ENCODE measurements around the gene ERGIC3. TPM values are rescaled to one million over a fixed set of nuclear protein-coding genes. Genes with fewer than 3 reads are reported as not detected.
"Not testable (repeated sequence)": the region's sequence is repeated elsewhere in the genome, so short reads cannot be mapped to it uniquely, and the experiment has no call there.

Gene ERGIC3
- total RNA-seq, 4 donors from 2014 or later: 124 to 310 (median 195) TPM

DNA sequence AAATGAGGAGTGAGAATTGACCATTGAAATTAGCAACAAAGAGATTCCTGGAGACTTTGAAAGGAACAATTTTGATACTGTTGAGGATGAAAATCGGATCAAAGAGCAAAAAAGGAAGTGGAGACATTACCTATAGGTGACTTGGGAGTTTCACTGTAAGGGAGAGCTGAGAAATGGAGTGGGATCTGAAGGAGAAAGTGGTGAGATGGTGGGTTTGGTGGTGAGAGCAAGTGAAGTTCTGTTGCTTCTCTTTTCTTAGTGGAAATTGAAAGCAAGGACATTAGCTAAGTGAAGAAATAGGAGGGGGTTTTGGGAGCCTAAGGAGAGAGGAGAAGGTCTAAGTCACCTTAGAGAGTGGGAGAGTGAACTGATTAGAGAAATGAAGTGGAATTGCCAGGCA is 4.2 kb downstream of the ERGIC3 start:
- Histone ChIP-seq H3K4me3 (no peak overlapping the region), H3K27ac (no peak overlapping the region), H3K9me3 (no peaks in the 10 kb centered on the region), H3K36me3 (no peaks in the 10 kb centered on the region), H3K27me3 (no peaks in the 10 kb centered on the region), H3K4me1 (peaks cover 0 to 3% of the 10 kb centered on the region in 2 donors)
- TF ChIP-seq, protein P1, sequence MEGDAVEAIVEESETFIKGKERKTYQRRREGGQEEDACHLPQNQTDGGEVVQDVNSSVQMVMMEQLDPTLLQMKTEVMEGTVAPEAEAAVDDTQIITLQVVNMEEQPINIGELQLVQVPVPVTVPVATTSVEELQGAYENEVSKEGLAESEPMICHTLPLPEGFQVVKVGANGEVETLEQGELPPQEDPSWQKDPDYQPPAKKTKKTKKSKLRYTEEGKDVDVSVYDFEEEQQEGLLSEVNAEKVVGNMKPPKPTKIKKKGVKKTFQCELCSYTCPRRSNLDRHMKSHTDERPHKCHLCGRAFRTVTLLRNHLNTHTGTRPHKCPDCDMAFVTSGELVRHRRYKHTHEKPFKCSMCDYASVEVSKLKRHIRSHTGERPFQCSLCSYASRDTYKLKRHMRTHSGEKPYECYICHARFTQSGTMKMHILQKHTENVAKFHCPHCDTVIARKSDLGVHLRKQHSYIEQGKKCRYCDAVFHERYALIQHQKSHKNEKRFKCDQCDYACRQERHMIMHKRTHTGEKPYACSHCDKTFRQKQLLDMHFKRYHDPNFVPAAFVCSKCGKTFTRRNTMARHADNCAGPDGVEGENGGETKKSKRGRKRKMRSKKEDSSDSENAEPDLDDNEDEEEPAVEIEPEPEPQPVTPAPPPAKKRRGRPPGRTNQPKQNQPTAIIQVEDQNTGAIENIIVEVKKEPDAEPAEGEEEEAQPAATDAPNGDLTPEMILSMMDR (IDR thresholded peaks at IDR 0.05): no peak
- no peak for TF ChIP-seq POLR2A (IDR thresholded peaks at IDR 0.05)
- intact Hi-C loops (cut with DNase I; ENCODE audit: low total_unique reads): no loop called here
- DNase-seq: no peak

DNA sequence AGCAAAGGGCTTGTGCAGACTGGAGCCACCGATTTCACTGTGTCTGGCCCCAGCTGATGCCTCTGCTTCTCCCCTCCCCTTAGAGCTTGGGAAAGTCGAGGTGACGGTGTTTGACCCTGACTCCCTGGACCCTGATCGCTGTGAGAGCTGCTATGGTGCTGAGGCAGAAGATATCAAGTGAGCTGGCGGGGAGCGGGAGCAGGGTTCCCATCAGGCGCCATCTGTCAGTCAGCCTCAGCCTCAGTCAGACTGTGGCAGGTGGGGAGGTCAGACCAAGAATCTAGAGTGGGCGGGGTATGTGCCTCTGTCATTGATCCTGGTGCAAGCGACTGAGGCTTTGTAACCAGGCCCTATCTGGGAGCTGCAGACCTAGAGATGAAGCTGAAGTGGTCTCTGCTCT is 5.5 kb downstream of the ERGIC3 start:
- TF ChIP-seq, protein P1 (IDR thresholded peaks at IDR 0.05): no peak
- no peak for TF ChIP-seq POLR2A (IDR thresholded peaks at IDR 0.05)
- Histone ChIP-seq H3K9me3 (no peaks in the 10 kb centered on the region), H3K4me1 (peaks cover 0 to 3% of the 10 kb centered on the region in 2 donors), H3K36me3 (no peaks in the 10 kb centered on the region), H3K4me3 (no peak overlapping the region), H3K27ac (no peak overlapping the region), H3K27me3 (no peaks in the 10 kb centered on the region)
- no peak for DNase-seq
- intact Hi-C loops (cut with DNase I; ENCODE audit: low total_unique reads): no loop called here

- TF ChIP-seq, protein P1 (IDR thresholded peaks at IDR 0.05): no peak
- TF ChIP-seq POLR2A (IDR thresholded peaks at IDR 0.05): no peak
- Histone ChIP-seq H3K4me3 (no peak overlapping the region), H3K27me3 (no peaks in the 10 kb centered on the region), H3K27ac (no peak overlapping the region), H3K9me3 (no peaks in the 10 kb centered on the region), H3K36me3 (no peaks in the 10 kb centered on the region), H3K4me1 (no peaks in the 10 kb centered on the region)
- no peak for DNase-seq
- intact Hi-C loops (cut with DNase I; ENCODE audit: low total_unique reads): no loop called here
Measured at GRCh38 chr20:35551503-35551902, 9.6 kb downstream of the ERGIC3 start.

DNA sequence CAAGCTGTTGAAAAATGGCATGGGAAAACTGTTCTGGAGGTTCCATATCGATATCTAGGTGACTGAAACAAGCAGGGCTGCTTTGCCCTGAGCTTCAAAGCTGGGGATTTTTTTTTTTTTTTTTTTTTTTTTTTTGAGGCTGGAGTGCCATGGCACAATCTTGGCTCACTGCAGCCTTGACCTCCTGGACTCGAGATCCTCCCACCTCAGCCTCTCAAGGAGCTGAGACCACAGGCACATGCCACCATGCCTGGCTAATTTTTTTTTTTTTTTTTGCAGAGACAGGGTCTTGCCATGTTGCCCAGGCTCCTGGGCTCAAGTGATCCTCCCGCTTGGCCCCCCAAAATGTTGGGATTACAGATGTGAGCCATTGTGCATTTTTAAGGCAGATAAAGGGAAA is 11.0 kb downstream of the ERGIC3 start:
- no peaks in the 10 kb centered on the region for H3K4me1 ChIP-seq
- no peak overlapping the region for H3K27ac ChIP-seq
- H3K36me3 ChIP-seq: no peaks in the 10 kb centered on the region
- H3K9me3 ChIP-seq: no peaks in the 10 kb centered on the region
- no peak overlapping the region for H3K4me3 ChIP-seq
- TF ChIP-seq, protein P1 (IDR thresholded peaks at IDR 0.05): no peak
- no peak for TF ChIP-seq POLR2A (IDR thresholded peaks at IDR 0.05)
- intact Hi-C loops (cut with DNase I; ENCODE audit: low total_unique reads): no loop called here
- DNase-seq: no peak
- H3K27me3 ChIP-seq: no peaks in the 10 kb centered on the region

DNA sequence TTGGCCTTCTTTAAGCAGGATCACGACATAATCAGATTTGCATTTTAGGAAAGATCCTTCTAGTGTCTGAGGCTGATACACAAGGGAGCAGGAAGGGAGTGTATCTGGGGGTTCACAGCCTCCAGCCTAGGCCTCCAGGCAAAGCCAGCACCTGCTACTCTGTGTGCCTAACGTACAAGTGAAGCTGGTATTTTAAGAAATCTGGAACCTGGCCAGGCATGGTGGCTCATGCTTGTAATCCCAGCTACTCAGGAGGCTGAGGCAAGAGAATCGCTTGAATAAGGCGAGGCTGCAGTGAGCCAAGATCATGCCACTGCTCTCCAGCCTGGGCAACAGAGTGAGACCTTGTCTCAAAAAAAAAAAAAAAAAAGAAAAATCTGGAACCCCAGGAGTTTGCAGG is 13.6 kb downstream of the ERGIC3 start:
- H3K36me3 ChIP-seq; H3K4me3 ChIP-seq; H3K9me3 ChIP-seq; DNase-seq; H3K4me1 ChIP-seq; intact Hi-C loops (cut with DNase I; ENCODE audit: low total_unique reads); H3K27ac ChIP-seq; H3K27me3 ChIP-seq: not testable (repeated sequence)

DNA sequence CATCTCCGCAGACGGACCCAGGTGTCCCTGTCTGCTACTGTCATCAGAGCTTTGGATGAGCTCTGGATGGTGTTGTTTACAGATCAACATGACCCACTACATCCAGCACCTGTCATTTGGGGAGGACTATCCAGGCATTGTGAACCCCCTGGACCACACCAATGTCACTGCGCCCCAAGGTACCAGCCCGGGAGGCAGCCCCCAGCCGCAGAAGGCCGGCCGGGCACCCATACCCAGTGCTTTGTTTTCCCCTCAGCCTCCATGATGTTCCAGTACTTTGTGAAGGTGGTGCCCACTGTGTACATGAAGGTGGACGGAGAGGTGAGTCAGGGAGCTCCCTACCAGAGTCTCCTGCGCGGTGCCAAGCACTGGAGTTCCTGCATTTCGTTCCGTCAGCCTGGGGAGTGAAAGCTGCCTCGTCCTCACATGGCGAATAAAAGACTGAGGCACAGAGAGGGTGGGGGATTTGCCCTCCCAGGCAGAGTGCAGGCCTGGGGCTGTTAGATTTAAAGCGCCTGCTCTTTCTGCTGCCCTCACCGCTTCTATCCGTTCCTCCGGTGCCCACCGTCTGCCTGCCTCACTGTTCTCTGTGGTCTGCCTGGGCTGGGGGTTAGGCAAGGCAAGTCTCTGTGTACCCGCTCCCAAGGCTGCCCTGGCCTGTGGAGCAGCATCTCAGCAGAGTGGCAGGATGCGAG is 14.2 kb downstream of the ERGIC3 start:
- H3K9me3 ChIP-seq: no peaks in the 10 kb centered on the region
- no peaks in the 10 kb centered on the region for H3K27me3 ChIP-seq
- no peak for DNase-seq
- no peak overlapping the region for H3K27ac ChIP-seq
- no peaks in the 10 kb centered on the region for H3K4me1 ChIP-seq
- no peaks in the 10 kb centered on the region for H3K36me3 ChIP-seq
- intact Hi-C loops (cut with DNase I; ENCODE audit: low total_unique reads): no loop called here
- H3K4me3 ChIP-seq: no peak overlapping the region
- TF ChIP-seq POLR2A (IDR thresholded peaks at IDR 0.05): no peak
- TF ChIP-seq, protein P1 (IDR thresholded peaks at IDR 0.05): no peak
